Tibial nerve (tissue), 4 donors: ENCODE results near the gene PDIA5.
"Not testable (repeated sequence)": the region's sequence is repeated elsewhere in the genome, so short reads cannot be mapped to it uniquely, and the experiment has no call there.

ENCODE experiments used
- EP300 ChIP-seq, 2 donors: sonication (generic); formaldehyde crosslinking; IDR thresholded peaks; one replicate each; pipeline ENCODE4 v1.6.1; 2017; ENCODE audit warnings: antibody characterized with exemption in 2 of 2, mild to moderate bottlenecking in 1 of 2
- POLR2A ChIP-seq, 2 donors: fragments of 450-650 bp; IDR thresholded peaks; one replicate each; pipeline ENCODE4 v1.6.1; 2017; ENCODE audit warnings: antibody characterized with exemption in 2 of 2, mild to moderate bottlenecking in 2 of 2, moderate library complexity in 2 of 2
- TF ChIP-seq, protein P1 (sequence below), 5 experiments: fragments of 200-600 bp in 3 of 5; fragments of 450-650 bp in 2 of 5; sonication (generic) in 3 of 5; IDR thresholded peaks; one replicate each; pipeline ENCODE4 v1.5.1; 2016 to 2019; ENCODE audit warnings: antibody characterized with exemption in 5 of 5, mild to moderate bottlenecking in 3 of 5, moderate library complexity in 2 of 5

DNA sequence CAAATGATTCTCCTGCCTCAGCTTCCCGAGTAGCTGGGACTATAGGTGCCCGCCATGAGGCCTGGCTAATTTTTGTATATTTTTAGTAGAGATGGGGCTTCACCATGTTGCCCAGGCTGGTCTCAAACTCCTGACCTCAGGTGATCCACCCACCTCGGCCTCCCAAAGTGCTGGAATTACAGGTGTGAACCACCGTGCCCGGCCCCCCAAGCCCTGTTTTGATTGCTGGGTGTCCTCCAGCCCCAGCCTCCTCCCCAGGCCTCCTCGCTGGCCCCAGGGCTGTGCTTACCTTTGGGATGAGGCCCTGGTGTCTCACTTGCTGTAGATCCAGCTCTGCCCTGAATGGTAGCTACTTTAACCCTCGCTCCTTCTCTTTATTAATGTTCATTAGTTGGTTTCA lies 45.8 kb downstream of the PDIA5 start:
- TF ChIP-seq, protein P1, sequence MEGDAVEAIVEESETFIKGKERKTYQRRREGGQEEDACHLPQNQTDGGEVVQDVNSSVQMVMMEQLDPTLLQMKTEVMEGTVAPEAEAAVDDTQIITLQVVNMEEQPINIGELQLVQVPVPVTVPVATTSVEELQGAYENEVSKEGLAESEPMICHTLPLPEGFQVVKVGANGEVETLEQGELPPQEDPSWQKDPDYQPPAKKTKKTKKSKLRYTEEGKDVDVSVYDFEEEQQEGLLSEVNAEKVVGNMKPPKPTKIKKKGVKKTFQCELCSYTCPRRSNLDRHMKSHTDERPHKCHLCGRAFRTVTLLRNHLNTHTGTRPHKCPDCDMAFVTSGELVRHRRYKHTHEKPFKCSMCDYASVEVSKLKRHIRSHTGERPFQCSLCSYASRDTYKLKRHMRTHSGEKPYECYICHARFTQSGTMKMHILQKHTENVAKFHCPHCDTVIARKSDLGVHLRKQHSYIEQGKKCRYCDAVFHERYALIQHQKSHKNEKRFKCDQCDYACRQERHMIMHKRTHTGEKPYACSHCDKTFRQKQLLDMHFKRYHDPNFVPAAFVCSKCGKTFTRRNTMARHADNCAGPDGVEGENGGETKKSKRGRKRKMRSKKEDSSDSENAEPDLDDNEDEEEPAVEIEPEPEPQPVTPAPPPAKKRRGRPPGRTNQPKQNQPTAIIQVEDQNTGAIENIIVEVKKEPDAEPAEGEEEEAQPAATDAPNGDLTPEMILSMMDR (IDR thresholded peaks at IDR 0.05), result not testable (repeated sequence)
- TF ChIP-seq EP300, POLR2A (IDR thresholded peaks at IDR 0.05): not testable (repeated sequence)
